NT2/D1 (cell line): ENCODE results near the gene ABCC9.

ENCODE experiments used
- DNase-seq: peaks from one replicate; pipeline ENCODE4 v3.0.0-alpha.2; 2011; ENCODE audit warnings: low read depth, low spot score
- H3K27me3 ChIP-seq: 2 replicates; pipeline ENCODE4 v1.6.0; 2011; ENCODE audit warnings: mild to moderate bottlenecking; ENCODE audit not compliant: insufficient read length, insufficient read depth
- H3K36me3 ChIP-seq: 2 replicates; pipeline ENCODE4 v1.6.1; 2011; ENCODE audit warnings: mild to moderate bottlenecking, low read length, mixed read lengths; ENCODE audit not compliant: insufficient read depth, insufficient read length
- H3K4me1 ChIP-seq: 2 replicates; pipeline ENCODE4 v1.5.1; 2011; ENCODE audit not compliant: insufficient read depth, insufficient read length
- H3K4me3 ChIP-seq: 2 replicates; pipeline ENCODE4 v1.5.1; 2011; ENCODE audit warnings: low read depth; ENCODE audit not compliant: insufficient read length
- H3K9ac ChIP-seq: 2 replicates; pipeline ENCODE4 v1.6.0; 2011; ENCODE audit warnings: low read depth; ENCODE audit not compliant: insufficient read length
- H3K9me3 ChIP-seq: 2 replicates; pipeline ENCODE4 v1.5.1; 2011; ENCODE audit warnings: mild to moderate bottlenecking, low read length; ENCODE audit not compliant: insufficient read depth
- SUZ12 ChIP-seq: IDR thresholded peaks from 2 replicates; pipeline ENCODE4 v1.6.1; 2011; ENCODE audit not compliant: insufficient read length, insufficient read depth; ENCODE audit errors: extremely low read depth
- YY1 ChIP-seq: IDR thresholded peaks from 2 replicates; pipeline ENCODE4 v1.6.1; 2011; ENCODE audit not compliant: insufficient read length, insufficient read depth
- ZNF274 ChIP-seq: IDR thresholded peaks from 2 replicates; pipeline ENCODE4 v1.6.1; 2011; ENCODE audit warnings: mild to moderate bottlenecking, low read depth, low read length

Gene ABCC9

DNA sequence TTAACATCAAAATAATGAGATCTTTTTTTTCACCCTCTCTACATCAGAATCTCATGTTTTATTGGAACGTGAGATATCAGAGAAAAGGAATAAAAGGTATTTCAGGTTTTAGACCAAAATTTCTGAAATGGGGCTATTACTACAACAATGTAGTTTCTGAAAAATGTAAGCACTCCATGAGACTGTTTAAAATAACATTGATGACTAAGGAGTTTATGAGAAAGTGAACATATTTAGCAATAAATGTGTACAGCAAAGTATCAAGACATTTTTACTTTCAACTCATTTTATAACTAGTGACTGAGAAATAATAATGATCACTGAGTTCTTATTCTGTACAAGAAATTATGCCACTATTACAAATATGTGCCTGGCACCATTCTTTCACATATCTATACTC lies 39.3 kb upstream of the ABCC9 start:
- Histone ChIP-seq H3K4me3 (no peak overlapping the region), H3K4me1 (no peaks in the 10 kb centered on the region), H3K36me3 (no peaks in the 10 kb centered on the region), H3K9ac (no peak overlapping the region), H3K9me3 (no peaks in the 10 kb centered on the region), H3K27me3 (no peaks in the 10 kb centered on the region)
- TF ChIP-seq YY1, result no peak
- no peak for TF ChIP-seq SUZ12
- no peak for DNase-seq

DNA sequence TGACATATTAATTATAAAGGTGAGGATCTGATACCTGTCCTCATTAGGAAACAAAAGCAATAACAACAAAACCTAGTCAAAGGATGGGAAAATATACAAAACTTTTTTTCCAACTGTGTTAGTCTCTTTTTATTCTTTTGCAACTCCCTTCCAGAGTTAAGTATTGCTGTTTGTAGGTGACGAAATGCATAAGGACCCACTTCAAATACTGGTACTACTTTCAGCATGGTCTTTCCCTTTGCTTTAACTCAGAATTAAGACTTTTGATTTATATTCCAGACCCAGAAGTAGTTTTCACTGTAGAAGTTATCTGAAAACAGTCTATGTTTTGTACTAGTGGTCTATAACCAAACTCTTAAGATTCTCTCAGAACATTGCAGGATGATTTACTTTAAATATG lies 34.1 kb upstream of the ABCC9 start:
- no peaks in the 10 kb centered on the region for H3K36me3 ChIP-seq
- H3K4me1 ChIP-seq, result no peaks in the 10 kb centered on the region
- TF ChIP-seq SUZ12, result no peak
- no peak for DNase-seq
- no peaks in the 10 kb centered on the region for H3K27me3 ChIP-seq
- no peak overlapping the region for H3K9ac ChIP-seq
- H3K9me3 ChIP-seq, result no peaks in the 10 kb centered on the region
- no peak overlapping the region for H3K4me3 ChIP-seq

- TF ChIP-seq YY1 (no peak), SUZ12 (no peak), ZNF274 (no peak)
- Histone ChIP-seq H3K9me3 (no peaks in the 10 kb centered on the region), H3K27me3 (no peaks in the 10 kb centered on the region), H3K4me1 (no peaks in the 10 kb centered on the region), H3K4me3 (no peak overlapping the region), H3K9ac (no peak overlapping the region), H3K36me3 (no peaks in the 10 kb centered on the region)
- no peak for DNase-seq
These were observed 32.0 kb upstream of the ABCC9 start for GRCh38 chr12:21973221-21973620.

- Histone ChIP-seq H3K9ac (no peak overlapping the region), H3K9me3 (no peaks in the 10 kb centered on the region), H3K36me3 (no peaks in the 10 kb centered on the region), H3K27me3 (no peaks in the 10 kb centered on the region), H3K4me1 (no peaks in the 10 kb centered on the region), H3K4me3 (no peak overlapping the region)
- no peak for DNase-seq
- TF ChIP-seq SUZ12, result no peak
- no peak for TF ChIP-seq YY1
- TF ChIP-seq ZNF274, result no peak
These were observed 30.8 kb upstream of the ABCC9 start for GRCh38 chr12:21972055-21972454.

- no peak for TF ChIP-seq SUZ12
- no peak for TF ChIP-seq ZNF274
- no peak for TF ChIP-seq YY1
- Histone ChIP-seq H3K4me1 (no peaks in the 10 kb centered on the region), H3K36me3 (no peaks in the 10 kb centered on the region), H3K9ac (no peak overlapping the region), H3K9me3 (no peaks in the 10 kb centered on the region), H3K4me3 (no peak overlapping the region), H3K27me3 (no peaks in the 10 kb centered on the region)
- peak; percentile 76 for DNase-seq
These were observed 30.1 kb upstream of the ABCC9 start for GRCh38 chr12:21971344-21971743.

DNA sequence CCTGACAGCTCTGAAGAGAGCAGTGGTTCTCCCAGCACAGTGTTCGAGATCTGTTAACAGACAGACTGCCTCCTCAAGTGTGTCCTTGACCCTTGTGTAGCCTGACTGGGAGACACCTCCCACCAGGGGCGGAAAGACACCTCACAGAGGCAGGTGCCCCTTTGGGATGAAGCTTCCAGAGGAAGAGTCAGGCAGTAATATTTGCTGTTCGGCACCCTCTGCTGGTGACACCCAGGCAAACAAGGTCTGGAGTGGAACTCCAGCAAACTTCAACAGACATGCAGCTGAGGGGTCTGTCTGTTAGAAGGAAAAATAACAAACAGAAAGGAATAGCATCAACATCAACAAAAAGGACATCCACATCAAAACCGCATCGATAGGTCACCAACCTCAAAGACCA lies 21.6 kb upstream of the ABCC9 start:
- no peak for DNase-seq
- Histone ChIP-seq H3K9ac (no peak overlapping the region), H3K36me3 (no peaks in the 10 kb centered on the region), H3K4me3 (no peak overlapping the region), H3K27me3 (no peaks in the 10 kb centered on the region), H3K4me1 (no peaks in the 10 kb centered on the region), H3K9me3 (0 out of 2 replicates have a peak, but pooled peaks cover 3% of the 10 kb centered on the region)
- TF ChIP-seq SUZ12 (no peak), YY1 (no peak), ZNF274 (no peak)

DNA sequence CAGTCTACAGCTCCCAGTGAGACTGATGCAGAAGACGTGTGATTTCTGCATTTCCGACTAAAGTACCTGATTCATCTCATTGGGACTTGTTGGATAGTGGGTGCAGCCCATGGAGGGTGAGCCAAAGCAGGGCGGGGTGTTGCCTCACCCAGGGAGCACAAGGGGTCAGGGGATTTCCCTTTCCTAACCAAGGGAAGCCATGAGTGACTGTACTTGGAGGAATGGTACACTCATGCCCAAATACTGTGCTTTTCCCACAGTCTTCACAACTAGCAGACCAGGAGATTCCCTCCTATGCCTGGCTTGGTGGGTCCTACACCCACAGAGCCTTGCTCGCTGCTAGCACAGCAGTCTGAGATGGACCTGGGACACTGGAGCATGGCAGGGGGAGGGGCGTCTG lies 21.0 kb upstream of the ABCC9 start:
- Histone ChIP-seq H3K4me1 (no peaks in the 10 kb centered on the region), H3K9me3 (0 out of 2 replicates have a peak, but pooled peaks cover 3% of the 10 kb centered on the region), H3K9ac (no peak overlapping the region), H3K4me3 (no peak overlapping the region), H3K27me3 (no peaks in the 10 kb centered on the region), H3K36me3 (no peaks in the 10 kb centered on the region)
- no peak for DNase-seq
- no peak for TF ChIP-seq SUZ12
- no peak for TF ChIP-seq ZNF274
- TF ChIP-seq YY1, result no peak

GRCh38 chr12:21950649-21951048 lies 9.4 kb upstream of the ABCC9 start:
- H3K36me3 ChIP-seq, result no peaks in the 10 kb centered on the region
- no peaks in the 10 kb centered on the region for H3K4me1 ChIP-seq
- H3K9ac ChIP-seq, result no peak overlapping the region
- no peak for DNase-seq
- no peaks in the 10 kb centered on the region for H3K27me3 ChIP-seq
- TF ChIP-seq ZNF274 (no peak), YY1 (no peak), SUZ12 (no peak)
- no peak overlapping the region for H3K4me3 ChIP-seq
- H3K9me3 ChIP-seq, result no peaks in the 10 kb centered on the region
